Neural cell (in vitro differentiated cells): ENCODE results near the gene MSLN. TPM values are rescaled to one million over a fixed set of nuclear protein-coding genes. Genes with fewer than 3 reads are reported as not detected.

Experiments used
- H2AFZ ChIP-seq: fragments of 200-600, 300-800 bp; sonication (generic), shearing (Covaris generic); 2 replicates; pipeline ENCODE4 v1.6.0; 2014; ENCODE audit warnings: low read depth, mild to moderate bottlenecking, antibody characterized with exemption, low read length, moderate library complexity
- H3F3A ChIP-seq: fragments of 200-600 bp; shearing (Covaris generic); 2 replicates; pipeline ENCODE4 v1.6.1; 2016; ENCODE audit warnings: mild to moderate bottlenecking, moderate library complexity, mixed read lengths, antibody characterized with exemption, low read length; ENCODE audit not compliant: insufficient read depth, poor library complexity, severe bottlenecking
- H3K27ac ChIP-seq: fragments of 200-600, 300-800 bp; sonication (generic), shearing (Covaris generic); 2 replicates; pipeline ENCODE4 v1.5.1; 2014; ENCODE audit warnings: mild to moderate bottlenecking, low read length, moderate library complexity
- H3K27me3 ChIP-seq: fragments of 300-800, 200-600 bp; sonication (generic), shearing (Covaris generic); 2 replicates; pipeline ENCODE4 v1.6.0; 2014; ENCODE audit warnings: mild to moderate bottlenecking, low read depth, low read length, moderate library complexity; ENCODE audit not compliant: insufficient read depth
- H3K36me3 ChIP-seq: fragments of 300-800, 200-600 bp; sonication (generic), shearing (Covaris generic); 2 replicates; pipeline ENCODE4 v1.5.1; 2014; ENCODE audit warnings: mild to moderate bottlenecking, antibody characterized with exemption, low read length, moderate library complexity; ENCODE audit not compliant: insufficient read depth
- H3K4me2 ChIP-seq: fragments of 300-800, 200-600 bp; sonication (generic), shearing (Covaris generic); 2 replicates; pipeline ENCODE4 v1.6.0; 2014; ENCODE audit warnings: mild to moderate bottlenecking, low read length
- H3K4me3 ChIP-seq: fragments of 300-800, 200-600 bp; sonication (generic), shearing (Covaris generic); 2 replicates; pipeline ENCODE4 v1.5.1; 2014; ENCODE audit warnings: mild to moderate bottlenecking, low read length, moderate library complexity
- H3K79me2 ChIP-seq: fragments of 200-600 bp; shearing (Covaris generic); replicated peaks from 2 replicates; pipeline ENCODE4 v1.6.0; 2014; ENCODE audit warnings: mild to moderate bottlenecking, low read length, moderate library complexity; ENCODE audit not compliant: insufficient read depth
- H3K9ac ChIP-seq: fragments of 300-800, 200-600 bp; sonication (generic), shearing (Covaris generic); 2 replicates; pipeline ENCODE4 v1.6.1; 2016; ENCODE audit warnings: mild to moderate bottlenecking, low read length, mixed read lengths
- H3K9me2 ChIP-seq: fragments of 200-600 bp; shearing (Covaris generic); 2 replicates; pipeline ENCODE4 v1.6.1; 2016; ENCODE audit warnings: mild to moderate bottlenecking, low read length, mixed read lengths; ENCODE audit not compliant: insufficient read depth
- H3K9me3 ChIP-seq: fragments of 200-600, 300-800 bp; sonication (generic), shearing (Covaris generic); 2 replicates; pipeline ENCODE4 v1.6.1; 2016; ENCODE audit warnings: mild to moderate bottlenecking, mixed run types, low read length, moderate library complexity, mixed read lengths
- H4K20me1 ChIP-seq: fragments of 200-600 bp; shearing (Covaris generic); 2 replicates; pipeline ENCODE4 v1.6.1; 2016; ENCODE audit warnings: mild to moderate bottlenecking, mixed run types; ENCODE audit not compliant: insufficient read depth
- EP300 ChIP-seq: fragments of 450-650 bp; conservative IDR thresholded peaks from 2 replicates; pipeline ENCODE4 v1.6.1; 2014; ENCODE audit warnings: antibody characterized with exemption, mild to moderate bottlenecking, moderate library complexity; ENCODE audit not compliant: poor library complexity, severe bottlenecking
- EZH2 ChIP-seq: fragments of 200-600, 300-800 bp; shearing (Covaris generic), sonication (generic); IDR thresholded peaks from 2 replicates; pipeline ENCODE4 v1.6.1; 2014; ENCODE audit warnings: antibody characterized with exemption, low read length, borderline replicate concordance, mild to moderate bottlenecking; ENCODE audit not compliant: insufficient read depth, poor library complexity, severe bottlenecking
- MXI1 ChIP-seq: fragments of 450-650 bp; conservative IDR thresholded peaks from 2 replicates; pipeline ENCODE4 v1.6.1; 2014; ENCODE audit warnings: antibody characterized with exemption, mild to moderate bottlenecking; ENCODE audit not compliant: poor library complexity, severe bottlenecking
- POLR2AphosphoS5 ChIP-seq: IDR thresholded peaks from 2 replicates; pipeline ENCODE4 v1.6.1; 2012
- RAD21 ChIP-seq: fragments of 450-650 bp; conservative IDR thresholded peaks from 2 replicates; pipeline ENCODE4 v1.6.1; 2014; ENCODE audit warnings: antibody characterized with exemption, mild to moderate bottlenecking, moderate library complexity
- SMC3 ChIP-seq: fragments of 450-650 bp; conservative IDR thresholded peaks from 2 replicates; pipeline ENCODE4 v1.6.1; 2014; ENCODE audit warnings: antibody characterized with exemption, mild to moderate bottlenecking, moderate library complexity; ENCODE audit not compliant: poor library complexity
- TAF1 ChIP-seq: IDR thresholded peaks from 2 replicates; pipeline ENCODE4 v1.6.1; 2012; ENCODE audit warnings: low read depth
- polyA plus RNA-seq: library from polyadenylated mRNA; depleted of rRNA; stranded (reverse); fragments of >200 nt; gene quantifications from 2 replicates; pipeline ENCODE4 v1.2.3, GENCODE V29; 2014
- TF ChIP-seq, protein P1 (sequence below): IDR thresholded peaks from 2 replicates; pipeline ENCODE4 v1.6.1; 2012; ENCODE audit warnings: borderline replicate concordance
- TF ChIP-seq, protein P2 (sequence below): fragments of 450-650 bp; IDR thresholded peaks from 2 replicates; pipeline ENCODE4 v1.5.1; 2014; ENCODE audit warnings: antibody characterized with exemption, mild to moderate bottlenecking, moderate library complexity; ENCODE audit not compliant: poor library complexity, severe bottlenecking

Gene MSLN
- polyA plus RNA-seq, 1 donor from 2014 or later: 0.63 TPM

DNA sequence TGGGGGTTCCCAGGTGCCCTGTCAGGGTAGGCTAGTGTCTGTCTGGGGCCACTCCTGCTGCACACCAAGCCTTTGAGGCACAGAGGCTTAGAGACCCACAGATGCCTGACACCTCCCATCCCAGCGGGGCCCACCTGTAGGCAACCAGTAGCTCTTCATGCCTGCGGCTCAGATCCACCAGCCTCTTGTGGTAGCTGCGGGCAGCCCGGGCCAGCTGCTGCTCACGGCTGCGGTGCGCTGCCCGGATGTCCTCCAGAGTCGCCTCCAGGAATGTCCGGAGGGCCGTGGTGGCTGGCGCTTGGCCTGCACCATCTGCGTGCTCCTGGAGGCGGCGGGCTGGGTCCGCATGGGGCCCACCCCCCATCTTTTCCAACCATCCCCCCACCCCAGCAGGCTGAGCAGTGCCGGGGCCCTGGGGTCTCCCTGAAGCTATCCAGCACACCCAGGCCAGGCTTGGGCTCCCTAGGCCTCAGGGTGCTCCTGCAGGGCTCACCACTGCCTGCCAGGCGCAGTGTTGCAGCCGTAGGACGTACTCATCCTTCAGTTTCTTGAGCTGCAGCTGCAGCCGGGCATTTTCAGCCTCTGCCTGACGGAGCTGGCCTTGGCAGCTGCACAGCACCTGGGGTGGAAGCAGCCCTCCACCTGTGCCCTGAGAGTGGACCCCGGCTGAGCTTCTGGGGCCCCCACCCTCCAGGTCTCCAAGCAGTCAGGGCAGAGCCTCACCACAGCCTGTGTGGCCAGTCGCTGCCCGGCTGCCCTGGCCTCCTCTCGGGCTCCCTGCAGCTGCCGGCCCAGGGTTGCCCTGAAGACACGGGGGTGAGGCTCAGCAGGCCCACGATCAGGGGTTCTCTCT, 36.1 kb upstream of the MSLN start:
- Histone ChIP-seq H3K27ac (no peak overlapping the region), H3K79me2 (no peaks in the 10 kb centered on the region), H3K27me3 (peaks cover 7% of the 10 kb centered on the region), H3K9ac (no peak overlapping the region), H2AFZ (no peak overlapping the region), H3K4me2 (no peak overlapping the region), H3K9me2 (no peaks in the 10 kb centered on the region), H3F3A (no peaks in the 10 kb centered on the region), H3K4me3 (no peak overlapping the region), H3K36me3 (no peaks in the 10 kb centered on the region), H3K9me3 (no peaks in the 10 kb centered on the region), H4K20me1 (no peaks in the 10 kb centered on the region)
- no peak for TF ChIP-seq POLR2AphosphoS5
- TF ChIP-seq, protein P1, sequence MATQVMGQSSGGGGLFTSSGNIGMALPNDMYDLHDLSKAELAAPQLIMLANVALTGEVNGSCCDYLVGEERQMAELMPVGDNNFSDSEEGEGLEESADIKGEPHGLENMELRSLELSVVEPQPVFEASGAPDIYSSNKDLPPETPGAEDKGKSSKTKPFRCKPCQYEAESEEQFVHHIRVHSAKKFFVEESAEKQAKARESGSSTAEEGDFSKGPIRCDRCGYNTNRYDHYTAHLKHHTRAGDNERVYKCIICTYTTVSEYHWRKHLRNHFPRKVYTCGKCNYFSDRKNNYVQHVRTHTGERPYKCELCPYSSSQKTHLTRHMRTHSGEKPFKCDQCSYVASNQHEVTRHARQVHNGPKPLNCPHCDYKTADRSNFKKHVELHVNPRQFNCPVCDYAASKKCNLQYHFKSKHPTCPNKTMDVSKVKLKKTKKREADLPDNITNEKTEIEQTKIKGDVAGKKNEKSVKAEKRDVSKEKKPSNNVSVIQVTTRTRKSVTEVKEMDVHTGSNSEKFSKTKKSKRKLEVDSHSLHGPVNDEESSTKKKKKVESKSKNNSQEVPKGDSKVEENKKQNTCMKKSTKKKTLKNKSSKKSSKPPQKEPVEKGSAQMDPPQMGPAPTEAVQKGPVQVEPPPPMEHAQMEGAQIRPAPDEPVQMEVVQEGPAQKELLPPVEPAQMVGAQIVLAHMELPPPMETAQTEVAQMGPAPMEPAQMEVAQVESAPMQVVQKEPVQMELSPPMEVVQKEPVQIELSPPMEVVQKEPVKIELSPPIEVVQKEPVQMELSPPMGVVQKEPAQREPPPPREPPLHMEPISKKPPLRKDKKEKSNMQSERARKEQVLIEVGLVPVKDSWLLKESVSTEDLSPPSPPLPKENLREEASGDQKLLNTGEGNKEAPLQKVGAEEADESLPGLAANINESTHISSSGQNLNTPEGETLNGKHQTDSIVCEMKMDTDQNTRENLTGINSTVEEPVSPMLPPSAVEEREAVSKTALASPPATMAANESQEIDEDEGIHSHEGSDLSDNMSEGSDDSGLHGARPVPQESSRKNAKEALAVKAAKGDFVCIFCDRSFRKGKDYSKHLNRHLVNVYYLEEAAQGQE: no peak
- TF ChIP-seq, protein P2, sequence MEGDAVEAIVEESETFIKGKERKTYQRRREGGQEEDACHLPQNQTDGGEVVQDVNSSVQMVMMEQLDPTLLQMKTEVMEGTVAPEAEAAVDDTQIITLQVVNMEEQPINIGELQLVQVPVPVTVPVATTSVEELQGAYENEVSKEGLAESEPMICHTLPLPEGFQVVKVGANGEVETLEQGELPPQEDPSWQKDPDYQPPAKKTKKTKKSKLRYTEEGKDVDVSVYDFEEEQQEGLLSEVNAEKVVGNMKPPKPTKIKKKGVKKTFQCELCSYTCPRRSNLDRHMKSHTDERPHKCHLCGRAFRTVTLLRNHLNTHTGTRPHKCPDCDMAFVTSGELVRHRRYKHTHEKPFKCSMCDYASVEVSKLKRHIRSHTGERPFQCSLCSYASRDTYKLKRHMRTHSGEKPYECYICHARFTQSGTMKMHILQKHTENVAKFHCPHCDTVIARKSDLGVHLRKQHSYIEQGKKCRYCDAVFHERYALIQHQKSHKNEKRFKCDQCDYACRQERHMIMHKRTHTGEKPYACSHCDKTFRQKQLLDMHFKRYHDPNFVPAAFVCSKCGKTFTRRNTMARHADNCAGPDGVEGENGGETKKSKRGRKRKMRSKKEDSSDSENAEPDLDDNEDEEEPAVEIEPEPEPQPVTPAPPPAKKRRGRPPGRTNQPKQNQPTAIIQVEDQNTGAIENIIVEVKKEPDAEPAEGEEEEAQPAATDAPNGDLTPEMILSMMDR: no peak
- no peak for TF ChIP-seq EP300
- no peak for TF ChIP-seq TAF1
- TF ChIP-seq SMC3: no peak
- TF ChIP-seq EZH2: no peak
- TF ChIP-seq RAD21: no peak
- TF ChIP-seq MXI1: no peak

- Histone ChIP-seq H3F3A (no peaks in the 10 kb centered on the region), H3K9me2 (no peaks in the 10 kb centered on the region), H3K27me3 (peaks cover 7% of the 10 kb centered on the region), H2AFZ (no peak overlapping the region), H4K20me1 (no peaks in the 10 kb centered on the region), H3K79me2 (no peaks in the 10 kb centered on the region), H3K4me2 (no peak overlapping the region), H3K4me3 (no peak overlapping the region), H3K9ac (no peak overlapping the region), H3K36me3 (no peaks in the 10 kb centered on the region), H3K9me3 (no peaks in the 10 kb centered on the region), H3K27ac (no peak overlapping the region)
- TF ChIP-seq SMC3 (no peak), EZH2 (no peak)
Measured at GRCh38 chr16:725041-725376, 35.5 kb upstream of the MSLN start.
